ENCODE results near the gene FLNB. TPM values are rescaled to one million over a fixed set of nuclear protein-coding genes. Genes with fewer than 3 reads are reported as not detected.

The FLNB gene
- total and polyA plus RNA-seq, 9 of the 15 experiments (the other 6 are each of a cell fraction or from before 2014, with no cell fraction given) = 9.4 to 48.1 (median 25.6) TPM

GRCh38 chr3:58173029-58173668 is 164.9 kb downstream of the FLNB start (continued):
- no peak for TF ChIP-seq ZNF311 (CRISPR knock-in tag; IDR thresholded peaks at IDR 0.05)
- no peak for TF ChIP-seq ZBTB12 (CRISPR knock-in tag; IDR thresholded peaks at IDR 0.05)
- no peak for TF ChIP-seq MEF2D (tag; conservative IDR thresholded peaks at IDR 0.05; ENCODE audit: low read depth)
- TF ChIP-seq SFPQ (IDR thresholded peaks at IDR 0.05; ENCODE audit: low read depth, low read length) = no peak
- no peak for TF ChIP-seq MYC (IDR thresholded peaks at IDR 0.05; ENCODE audit: low read depth, low read length)
- no peak for TF ChIP-seq MYC (CRISPR knock-in tag; IDR thresholded peaks at IDR 0.05; ENCODE audit: borderline replicate concordance, low read depth)
- TF ChIP-seq MCM5 (IDR thresholded peaks at IDR 0.05; ENCODE audit: low read depth) = no peak
- no peak for TF ChIP-seq FIP1L1 (IDR thresholded peaks at IDR 0.05; ENCODE audit: low read depth, low read length, poor library complexity, severe bottlenecking)
- no peak for TF ChIP-seq BRCA1 (IDR thresholded peaks at IDR 0.05)
- no peak for TF ChIP-seq BRCA1 (CRISPR knock-in tag; IDR thresholded peaks at IDR 0.05)
- TF ChIP-seq RFX7 (CRISPR knock-in tag; IDR thresholded peaks at IDR 0.05) = no peak
- no peak for TF ChIP-seq HINFP (tag; conservative IDR thresholded peaks at IDR 0.05; ENCODE audit: low read depth)
- peak; percentile 74; the same call in 1 of the 2 replicates for TF ChIP-seq ZSCAN32 (CRISPR knock-in tag; IDR thresholded peaks at IDR 0.05)
- TF ChIP-seq ZNF212 (CRISPR knock-in tag; IDR thresholded peaks at IDR 0.05) = no peak
- TF ChIP-seq E2F8 (IDR thresholded peaks at IDR 0.05; ENCODE audit: low read depth, partially characterized antibody) = no peak
- TF ChIP-seq HMBOX1 (IDR thresholded peaks at IDR 0.05) = no peak
- peak; percentile 81 for TF ChIP-seq TCF3 (CRISPR knock-in tag; IDR thresholded peaks at IDR 0.05)
- 0 out of 2 replicates have a peak, but pooled peaks have one; percentile 39 for TF ChIP-seq ETV5 (CRISPR knock-in tag; IDR thresholded peaks at IDR 0.05; ENCODE audit: low read depth)
- TF ChIP-seq NCOR1 (IDR thresholded peaks at IDR 0.05) = peak; percentile 48; the same call in 1 of the 2 replicates

Measured in K562 (cell line).